ACC112 (cell line): ENCODE results near the gene TBC1D8.
A peak's percentile ranks its signal among the peaks of the same experiment; 100 is the strongest.

Experiments
- H2AFZ ChIP-seq: fragments of 200-600 bp; sonication (generic); one replicate; pipeline ENCODE4 v1.6.0; 2017; ENCODE audit warnings: antibody characterized with exemption, low read length; ENCODE audit not compliant: unreplicated experiment
- H3K27ac ChIP-seq: fragments of 200-600 bp; sonication (generic); 2 replicates; pipeline ENCODE4 v1.5.1; 2014; ENCODE audit warnings: low read depth, mild to moderate bottlenecking, antibody characterized with exemption, low read length, moderate library complexity
- H3K27me3 ChIP-seq: fragments of 200-600 bp; sonication (generic); 2 replicates; pipeline ENCODE4 v1.6.1; 2014; ENCODE audit warnings: mild to moderate bottlenecking, antibody characterized with exemption, low read length, moderate library complexity, mixed read lengths; ENCODE audit not compliant: insufficient read depth
- H3K36me3 ChIP-seq: fragments of 200-600 bp; sonication (generic); 2 replicates; pipeline ENCODE4 v1.6.1; 2016; ENCODE audit warnings: mild to moderate bottlenecking, antibody characterized with exemption, low read length, moderate library complexity, mixed read lengths; ENCODE audit not compliant: insufficient read depth
- H3K4me1 ChIP-seq: fragments of 200-600 bp; sonication (generic); one replicate; pipeline ENCODE4 v1.6.1; 2016; ENCODE audit warnings: low read length, mixed read lengths; ENCODE audit not compliant: insufficient read depth, unreplicated experiment, control insufficient read depth
- H3K4me3 ChIP-seq: fragments of 200-600 bp; sonication (generic); 2 replicates; pipeline ENCODE4 v1.5.1; 2014; ENCODE audit warnings: mild to moderate bottlenecking, low read depth, low read length
- H3K79me2 ChIP-seq: fragments of 200-600 bp; sonication (generic); one replicate; pipeline ENCODE4 v1.6.0; 2016; ENCODE audit warnings: low read length; ENCODE audit not compliant: control insufficient read depth, unreplicated experiment, insufficient read depth

Gene TBC1D8

DNA sequence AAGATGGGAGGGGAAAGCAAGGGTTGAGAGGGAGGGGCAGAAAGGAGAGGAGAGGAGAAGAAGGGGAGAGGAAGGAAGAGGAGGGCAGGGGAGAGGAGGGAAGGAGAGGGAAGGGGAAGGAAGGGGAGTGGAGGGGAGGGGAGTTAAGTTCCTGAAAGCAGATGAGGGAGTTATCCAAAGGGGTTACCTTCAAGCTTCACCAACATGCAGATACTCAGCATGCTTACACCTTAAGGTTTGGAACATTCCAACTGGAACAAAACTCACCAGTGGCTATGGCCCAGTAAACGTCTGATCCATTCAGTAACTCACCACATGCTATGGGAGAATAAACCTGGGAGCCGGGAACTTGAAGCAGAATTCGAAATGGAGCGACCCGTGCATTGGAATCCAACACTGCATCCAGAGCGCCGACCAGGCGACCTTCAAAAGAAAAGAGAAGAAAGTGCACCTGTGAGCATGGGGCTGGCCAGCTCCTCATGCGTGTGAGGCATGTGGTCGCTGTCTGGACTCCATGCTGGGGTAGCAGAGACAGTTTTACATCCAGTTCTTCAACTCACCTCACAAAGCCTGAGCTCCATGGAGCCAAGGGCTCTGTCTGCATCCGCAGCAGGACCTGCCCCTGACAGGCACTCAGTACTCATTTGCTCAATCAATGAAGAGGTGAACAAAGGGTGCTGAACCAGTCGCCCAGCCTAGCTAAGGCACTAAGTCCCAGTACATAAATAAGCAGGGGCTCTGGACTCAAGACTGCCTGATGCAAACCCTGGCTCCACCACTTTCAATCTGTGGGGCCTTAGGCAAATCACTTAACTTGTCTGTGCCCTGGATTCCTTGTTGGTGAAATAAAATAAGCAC, 61.0 kb downstream of the TBC1D8 start:
- H3K27me3 ChIP-seq, result no peaks in the 10 kb centered on the region
- no peak overlapping the region for H3K4me3 ChIP-seq
- no peak overlapping the region for H2AFZ ChIP-seq
- H3K27ac ChIP-seq, result no peak overlapping the region
- H3K36me3 ChIP-seq, result no peaks in the 10 kb centered on the region; the same call in none of the 2 replicates
- peaks cover 9% of the 10 kb centered on the region for H3K4me1 ChIP-seq
- peaks cover 39% of the 10 kb centered on the region for H3K79me2 ChIP-seq

DNA sequence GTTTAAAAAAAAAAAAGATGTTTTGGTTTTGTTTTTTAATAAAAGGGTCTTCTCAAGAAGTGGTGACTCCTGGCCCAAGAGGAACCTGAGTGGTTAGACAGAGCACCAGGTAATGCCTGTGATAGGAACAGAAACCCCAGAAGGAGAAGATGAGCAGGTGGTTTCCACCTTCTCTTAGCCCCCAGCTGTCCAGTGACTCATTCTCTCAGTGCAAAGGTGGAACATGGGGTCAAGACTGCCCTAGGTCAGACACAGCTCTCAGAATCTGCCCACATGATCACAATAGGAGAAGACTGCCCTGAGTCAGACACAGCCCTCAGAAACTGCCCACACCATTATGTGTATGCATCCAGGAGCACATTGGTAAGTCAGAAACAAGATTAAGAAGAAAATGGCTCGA, 61.8 kb downstream of the TBC1D8 start:
- Histone ChIP-seq H2AFZ (no peak overlapping the region), H3K4me1 (peaks cover 9% of the 10 kb centered on the region), H3K27ac (no peak overlapping the region), H3K79me2 (peaks cover 34% of the 10 kb centered on the region), H3K4me3 (no peak overlapping the region), H3K36me3 (no peaks in the 10 kb centered on the region; the same call in none of the 2 replicates), H3K27me3 (no peaks in the 10 kb centered on the region)

DNA sequence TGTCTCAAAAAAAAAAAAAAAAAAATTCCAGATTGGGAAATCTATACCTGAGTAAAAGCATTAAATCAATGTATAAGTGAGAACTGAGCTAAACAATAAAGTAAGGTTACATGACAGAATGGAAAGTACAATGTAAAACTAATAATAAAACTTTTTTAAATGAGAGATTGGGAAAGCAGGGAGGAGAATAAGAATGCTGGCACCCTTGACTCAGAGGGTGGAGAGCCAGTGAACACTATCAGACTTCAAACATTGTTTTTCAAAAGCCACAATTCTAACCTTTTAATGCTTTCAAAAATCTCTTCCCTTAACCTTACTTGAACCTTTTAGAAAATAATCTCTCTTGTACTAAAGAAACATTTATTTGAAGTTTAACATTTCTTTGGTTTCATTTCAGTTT, 63.5 kb downstream of the TBC1D8 start:
- H3K4me1 ChIP-seq, result peaks cover 9% of the 10 kb centered on the region
- H3K79me2 ChIP-seq, result peaks cover 33% of the 10 kb centered on the region
- peak overlapping the region; percentile 14; the same call in 1 of the 2 replicates for H3K4me3 ChIP-seq
- H3K27ac ChIP-seq, result peak overlapping the region; percentile 75
- no peaks in the 10 kb centered on the region; the same call in none of the 2 replicates for H3K36me3 ChIP-seq
- no peak overlapping the region for H2AFZ ChIP-seq
- H3K27me3 ChIP-seq, result no peaks in the 10 kb centered on the region

DNA sequence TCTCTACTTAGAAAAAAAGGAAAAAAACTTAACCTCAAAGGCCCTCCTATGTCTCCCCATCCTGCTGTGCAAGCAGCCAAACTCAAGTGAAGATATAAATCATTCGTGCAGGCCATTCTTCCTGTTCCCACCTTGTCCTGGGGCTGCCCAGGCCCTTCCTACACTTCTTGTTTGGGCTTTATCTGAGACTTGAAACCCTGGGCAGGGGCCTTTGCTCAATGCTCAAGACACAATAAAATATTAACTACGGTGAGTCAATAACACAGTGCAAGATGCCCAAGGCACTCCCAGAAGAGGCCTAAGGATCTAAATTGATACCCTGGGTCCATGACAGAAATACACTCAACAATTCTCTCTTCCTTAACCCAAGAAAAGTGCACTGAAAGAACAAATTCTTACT, 67.6 kb downstream of the TBC1D8 start:
- H3K79me2 ChIP-seq, result peaks cover 33% of the 10 kb centered on the region
- peaks cover 6% of the 10 kb centered on the region for H3K36me3 ChIP-seq
- no peak overlapping the region for H3K27ac ChIP-seq
- H3K4me1 ChIP-seq, result peaks cover 9% of the 10 kb centered on the region
- no peak overlapping the region for H2AFZ ChIP-seq
- H3K27me3 ChIP-seq, result no peaks in the 10 kb centered on the region
- H3K4me3 ChIP-seq, result no peak overlapping the region

DNA sequence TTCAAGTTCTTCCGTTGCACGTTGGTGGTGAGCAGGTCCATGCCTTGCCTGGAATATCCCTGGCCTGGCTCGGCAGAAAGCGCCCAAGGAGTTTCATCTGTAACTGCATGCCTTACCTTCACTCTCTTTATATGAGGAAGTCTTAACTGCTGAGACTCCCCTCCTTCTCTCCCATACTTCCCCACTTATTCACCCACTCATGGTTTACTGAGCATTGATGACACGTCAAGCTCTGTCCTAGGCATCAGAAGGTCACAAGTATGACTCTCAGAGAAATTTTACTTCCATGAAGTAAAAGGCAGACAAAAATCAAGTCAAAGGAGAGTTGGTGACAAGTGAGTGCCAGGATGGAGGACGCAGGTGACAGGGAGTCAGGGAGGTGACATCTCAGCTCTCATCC, 68.2 kb downstream of the TBC1D8 start:
- Histone ChIP-seq H3K4me3 (no peak overlapping the region), H3K36me3 (peaks cover 6% of the 10 kb centered on the region; the same call in 1 of the 2 replicates), H3K27ac (no peak overlapping the region), H3K4me1 (peaks cover 4% of the 10 kb centered on the region), H3K27me3 (no peaks in the 10 kb centered on the region), H2AFZ (no peak overlapping the region), H3K79me2 (peaks cover 34% of the 10 kb centered on the region)

DNA sequence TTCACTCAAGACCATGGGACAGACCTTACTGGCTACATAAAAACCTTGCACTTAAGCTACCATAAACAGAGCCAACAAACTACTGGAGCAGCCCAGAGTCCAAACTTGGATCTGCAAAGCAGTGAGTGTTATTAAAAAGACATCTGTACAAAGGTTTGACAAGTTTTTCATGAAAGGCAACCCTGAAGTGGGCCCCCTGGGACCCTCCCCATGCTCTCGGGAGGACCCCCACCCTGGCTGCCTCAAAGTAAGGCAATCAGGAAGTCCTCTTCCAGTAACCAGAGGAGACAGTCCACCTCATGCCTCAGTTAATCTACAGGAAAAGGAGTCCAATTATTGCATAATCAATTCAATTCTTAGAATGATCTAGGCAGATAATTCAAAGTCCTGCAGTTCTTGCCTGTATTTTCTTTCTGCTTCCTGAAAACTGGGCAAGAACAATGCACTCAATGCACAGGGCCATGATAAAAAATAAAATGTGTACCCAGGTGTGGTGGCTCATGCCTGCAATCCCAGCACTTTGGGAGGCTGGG, 69.7 kb downstream of the TBC1D8 start:
- Histone ChIP-seq H3K4me1 (no peaks in the 10 kb centered on the region), H3K36me3 (peaks cover 9% of the 10 kb centered on the region), H3K4me3 (no peak overlapping the region), H3K27me3 (no peaks in the 10 kb centered on the region), H2AFZ (no peak overlapping the region), H3K79me2 (peaks cover 34% of the 10 kb centered on the region), H3K27ac (no peak overlapping the region)

DNA sequence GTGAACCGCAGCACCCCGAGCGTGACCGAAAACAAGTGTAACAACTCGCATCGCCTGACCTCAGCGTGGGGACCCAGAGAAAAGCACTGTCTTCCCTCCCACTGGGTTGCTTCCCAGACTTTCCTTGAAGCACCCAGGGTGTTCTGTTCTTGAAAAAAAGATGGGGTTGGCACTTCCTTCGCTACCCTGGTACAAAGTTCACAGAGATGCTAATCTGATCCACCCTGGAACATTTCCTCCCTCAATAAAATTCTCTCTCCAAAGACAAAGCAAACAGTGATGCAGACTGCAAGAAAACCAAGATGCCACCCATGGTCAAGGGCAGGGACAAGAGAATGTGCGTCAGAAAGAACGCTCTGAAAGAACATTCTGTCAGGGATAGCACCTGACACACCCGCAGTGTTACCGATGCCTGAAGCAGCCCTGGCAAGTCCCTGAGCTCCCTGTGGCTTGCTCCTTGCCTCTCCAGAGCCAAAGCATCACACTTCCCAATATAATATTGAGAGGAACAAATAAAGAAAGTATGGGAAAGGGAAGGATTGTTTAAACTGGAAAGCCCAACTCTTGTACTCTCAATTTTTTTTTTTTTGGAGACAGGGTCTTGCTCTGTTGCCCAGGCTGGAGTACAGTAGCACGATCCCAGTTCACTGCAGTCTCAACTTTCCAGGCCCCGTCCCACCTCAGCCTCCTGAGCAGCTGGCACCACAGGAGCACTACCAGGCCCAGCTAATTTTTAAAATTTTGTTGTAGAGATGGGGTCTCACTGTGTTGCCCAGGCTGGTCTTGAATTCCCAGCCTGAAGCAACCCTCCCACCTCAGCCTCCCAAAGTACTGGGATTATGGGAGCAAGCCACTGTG, 70.7 kb downstream of the TBC1D8 start:
- peaks cover 36% of the 10 kb centered on the region for H3K79me2 ChIP-seq
- no peak overlapping the region for H3K4me3 ChIP-seq
- no peaks in the 10 kb centered on the region for H3K27me3 ChIP-seq
- no peak overlapping the region for H2AFZ ChIP-seq
- no peaks in the 10 kb centered on the region for H3K4me1 ChIP-seq
- H3K27ac ChIP-seq, result no peak overlapping the region
- H3K36me3 ChIP-seq, result peaks cover 19% of the 10 kb centered on the region

DNA sequence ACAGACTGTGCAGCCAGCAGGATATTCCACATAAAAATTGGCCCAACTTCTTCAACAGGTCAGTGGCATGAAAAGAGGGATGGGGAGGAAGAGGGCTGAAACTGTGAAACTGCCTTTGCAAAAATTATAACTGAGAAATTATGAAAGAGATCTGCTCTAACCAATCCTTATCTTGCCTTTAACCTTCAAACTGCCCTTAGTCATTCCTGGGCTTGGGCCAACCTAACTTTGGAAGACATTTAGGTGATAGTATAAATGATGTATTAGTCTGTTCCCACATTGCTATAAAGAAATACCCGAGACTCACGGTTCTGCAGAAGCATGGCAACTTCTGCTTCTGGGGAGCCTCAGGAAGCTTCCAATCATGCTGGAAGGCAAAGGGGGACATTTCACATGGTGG, 74.6 kb downstream of the TBC1D8 start:
- Histone ChIP-seq H3K4me3 (no peak overlapping the region), H3K27ac (no peak overlapping the region), H2AFZ (no peak overlapping the region), H3K79me2 (peaks cover 40% of the 10 kb centered on the region), H3K27me3 (no peaks in the 10 kb centered on the region), H3K36me3 (peaks cover 32% of the 10 kb centered on the region), H3K4me1 (no peaks in the 10 kb centered on the region)

DNA sequence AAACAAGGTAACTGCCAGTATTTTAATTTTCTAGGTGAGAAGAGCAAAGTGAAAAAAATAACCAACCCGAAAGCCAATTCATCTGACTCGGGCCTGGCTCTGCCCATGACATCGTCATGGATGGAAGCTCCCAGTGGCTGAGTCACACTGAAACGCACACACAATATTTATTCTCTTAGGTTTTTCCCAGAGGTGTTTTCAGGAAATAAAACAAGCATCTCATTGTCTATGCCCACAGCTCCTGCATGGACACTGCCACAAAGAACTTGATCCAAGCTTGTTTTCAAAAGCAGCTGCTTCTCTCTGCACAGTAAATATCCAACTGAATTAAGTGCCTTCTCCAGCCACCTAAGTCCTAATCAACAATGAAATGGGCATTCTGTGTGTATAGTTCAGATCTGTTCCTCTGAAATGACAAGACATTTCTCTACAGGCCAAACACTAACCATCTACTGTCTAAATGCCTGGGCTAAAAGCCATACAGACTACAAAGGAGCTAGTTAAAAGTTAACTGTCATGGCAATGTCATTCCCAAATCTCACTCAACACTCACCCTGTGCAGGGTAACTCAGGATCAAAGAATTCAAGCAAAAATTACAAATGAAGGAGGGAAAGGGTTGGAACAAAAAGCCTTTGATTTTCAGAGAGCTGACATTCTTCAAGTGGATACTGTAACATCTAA, 86.2 kb downstream of the TBC1D8 start:
- Histone ChIP-seq H3K79me2 (peaks cover 43% of the 10 kb centered on the region), H3K27ac (peak overlapping the region; percentile 91), H3K4me1 (peaks cover 52% of the 10 kb centered on the region)

DNA sequence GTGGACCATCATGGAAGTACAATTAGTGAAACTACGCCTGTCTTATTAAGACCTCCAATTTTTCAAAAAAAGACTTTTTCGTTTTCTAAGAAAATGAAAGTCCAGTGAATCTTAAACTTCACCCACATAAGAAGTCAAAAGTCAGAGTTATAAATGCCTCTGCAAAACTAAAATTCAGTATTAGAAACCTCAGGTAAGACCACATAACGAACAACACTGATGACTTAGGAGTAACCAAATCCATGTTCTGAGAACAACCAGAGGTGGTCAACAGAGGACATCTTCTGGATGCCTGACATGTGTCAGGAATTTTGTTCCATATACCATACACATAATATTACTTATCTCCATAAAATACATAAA, 86.7 kb downstream of the TBC1D8 start:
- H3K4me1 ChIP-seq, result peaks cover 52% of the 10 kb centered on the region
- H3K27me3 ChIP-seq, result no peaks in the 10 kb centered on the region
- peak overlapping the region; percentile 21 for H2AFZ ChIP-seq
- peak overlapping the region; percentile 91 for H3K27ac ChIP-seq
- peak overlapping the region; percentile 45 for H3K4me3 ChIP-seq
- H3K36me3 ChIP-seq, result no peaks in the 10 kb centered on the region
- peaks cover 45% of the 10 kb centered on the region for H3K79me2 ChIP-seq

More for the DNA sequence above, 86.2 kb downstream of the TBC1D8 start:
- Histone ChIP-seq H3K36me3 (no peaks in the 10 kb centered on the region), H3K27me3 (no peaks in the 10 kb centered on the region), H3K4me3 (peak overlapping the region; percentile 45), H2AFZ (no peak overlapping the region)
